Fibroblast of skin of scalp (primary cell): Measurements from ENCODE around the gene LRRTM2.
"Not testable (repeated sequence)": the region's sequence is repeated elsewhere in the genome, so short reads cannot be mapped to it uniquely, and the experiment has no call there.

Source experiments
- DNase-seq: peaks from one replicate; pipeline ENCODE4 v3.0.0-alpha.2; 2013

Gene LRRTM2

GRCh38 chr5:138834853-138835252, 40.3 kb downstream of the LRRTM2 start:
- DNase-seq, result not testable (repeated sequence)

- no peak for DNase-seq
Observed at GRCh38 chr5:138833726-138834480, 41.2 kb downstream of the LRRTM2 start.

DNA sequence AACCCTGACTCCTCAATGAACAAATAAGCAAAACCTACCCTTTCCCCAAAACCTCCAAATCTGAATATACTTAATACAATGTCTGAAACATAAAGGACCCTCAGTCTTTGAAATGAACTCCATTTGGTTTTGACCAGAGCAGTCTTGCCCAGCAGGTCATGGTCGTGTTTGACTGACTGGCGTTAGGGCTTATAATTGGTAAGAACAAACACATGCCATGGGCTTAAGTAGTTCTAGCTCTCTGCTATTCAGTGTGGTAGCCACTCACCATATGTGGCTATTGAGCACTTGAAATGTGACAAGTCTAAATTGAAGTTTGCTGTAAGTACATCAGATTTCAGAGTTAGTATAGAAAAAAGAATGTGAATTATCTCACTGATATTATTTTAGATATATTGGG, 42.1 kb downstream of the LRRTM2 start:
- DNase-seq, result no peak

DNA sequence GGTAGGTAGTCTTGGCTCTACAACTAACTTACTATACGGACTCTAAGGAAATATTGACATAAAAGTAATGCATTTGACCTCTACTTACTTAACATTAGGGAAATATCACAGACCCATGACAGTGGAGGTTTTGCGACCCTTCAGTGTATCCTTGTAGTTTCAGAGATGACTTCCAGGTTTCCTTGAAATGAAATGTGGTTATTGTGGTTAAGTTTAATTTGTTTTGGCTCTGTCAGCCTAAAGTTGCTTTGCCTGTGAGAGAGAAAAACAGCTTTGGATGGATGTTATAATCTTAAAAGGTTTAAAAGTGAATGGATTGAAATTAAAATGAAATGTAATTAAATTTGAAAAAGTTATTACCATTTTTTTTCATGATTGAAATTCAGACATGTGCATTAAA, 42.9 kb downstream of the LRRTM2 start:
- DNase-seq, result no peak

GRCh38 chr5:138831703-138832102, 43.4 kb downstream of the LRRTM2 start:
- DNase-seq, result peak; percentile 47

- DNase-seq, result no peak
Observed at GRCh38 chr5:138829341-138829740, 45.8 kb downstream of the LRRTM2 start.

DNA sequence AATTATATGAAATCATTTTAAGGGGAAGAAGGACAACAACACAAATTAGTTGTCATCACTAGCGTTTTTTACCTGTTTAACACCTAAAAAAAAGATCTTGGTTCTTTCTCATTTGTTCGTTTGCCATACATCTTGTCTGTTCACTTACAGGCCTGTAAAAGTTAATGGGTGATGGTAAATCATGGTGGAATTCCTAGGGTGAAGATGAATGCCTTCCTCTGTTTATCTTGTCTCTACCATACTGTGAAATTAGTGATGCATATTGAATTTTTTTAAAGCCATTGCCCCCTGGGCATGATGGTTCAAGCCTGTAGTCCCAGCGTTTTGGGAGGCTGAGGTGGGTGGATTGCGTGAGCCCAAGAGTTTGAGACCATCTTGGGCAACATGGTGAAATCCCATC, 46.6 kb downstream of the LRRTM2 start:
- DNase-seq, result no peak

DNA sequence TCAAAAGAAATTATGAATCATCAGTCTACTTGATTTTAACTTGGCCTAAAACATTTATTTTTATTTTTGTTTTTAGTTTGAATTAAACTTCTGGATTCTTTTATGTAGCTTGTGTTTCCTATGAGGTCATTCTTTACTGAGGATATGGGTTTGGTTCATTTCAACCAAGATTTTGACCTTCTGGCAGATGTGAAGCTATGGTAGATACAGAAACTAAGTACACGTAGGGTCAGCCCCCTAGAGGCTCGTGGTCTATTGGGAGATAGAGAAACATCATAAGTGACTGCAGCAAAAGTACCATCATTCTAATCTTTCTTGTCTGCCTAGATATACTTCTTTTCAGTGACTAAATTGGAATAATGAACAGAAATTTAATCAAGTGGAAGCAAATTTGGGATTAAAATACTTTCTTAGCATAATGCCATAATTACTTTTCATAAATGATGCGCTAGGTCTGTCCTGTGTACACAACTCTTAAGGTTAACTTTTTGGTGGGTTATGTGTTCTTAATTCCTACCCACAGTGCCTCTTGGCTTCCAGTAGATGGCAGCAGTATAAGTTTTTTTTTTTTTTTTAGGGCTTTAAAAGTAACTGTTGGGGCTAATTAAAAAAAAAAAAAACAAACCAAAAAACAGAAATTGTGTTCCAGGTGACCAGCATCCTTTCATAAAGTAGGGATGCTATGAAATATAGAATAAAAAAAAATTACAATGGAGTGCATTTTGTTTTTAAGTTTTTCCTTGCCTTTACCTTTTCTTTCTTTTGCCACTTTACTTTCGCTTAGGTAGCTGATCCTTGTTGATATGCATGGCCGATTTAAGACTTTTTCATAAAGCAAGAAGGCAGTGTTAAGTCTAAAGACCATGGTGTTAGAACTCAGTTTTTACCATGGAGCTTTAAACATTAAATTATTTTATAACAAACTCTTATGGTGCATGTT, 49.9 kb downstream of the LRRTM2 start:
- peak; percentile 25 for DNase-seq

DNA sequence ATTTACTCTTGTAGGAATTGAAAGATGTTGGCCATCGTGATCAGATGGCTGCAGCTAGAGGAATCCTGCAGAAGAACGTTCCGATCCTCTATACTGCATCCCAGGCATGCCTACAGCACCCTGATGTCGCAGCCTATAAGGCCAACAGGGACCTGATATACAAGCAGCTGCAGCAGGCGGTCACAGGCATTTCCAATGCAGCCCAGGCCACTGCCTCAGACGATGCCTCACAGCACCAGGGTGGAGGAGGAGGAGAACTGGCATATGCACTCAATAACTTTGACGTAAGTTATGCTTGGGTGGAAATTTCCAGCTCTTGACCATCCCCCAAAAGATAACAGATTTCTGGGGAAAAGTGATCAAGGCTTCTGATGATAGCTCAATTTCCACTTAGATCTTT, 50.6 kb downstream of the LRRTM2 start:
- DNase-seq, result no peak

- no peak for DNase-seq
Observed at GRCh38 chr5:138820695-138821094, 54.4 kb downstream of the LRRTM2 start.

DNA sequence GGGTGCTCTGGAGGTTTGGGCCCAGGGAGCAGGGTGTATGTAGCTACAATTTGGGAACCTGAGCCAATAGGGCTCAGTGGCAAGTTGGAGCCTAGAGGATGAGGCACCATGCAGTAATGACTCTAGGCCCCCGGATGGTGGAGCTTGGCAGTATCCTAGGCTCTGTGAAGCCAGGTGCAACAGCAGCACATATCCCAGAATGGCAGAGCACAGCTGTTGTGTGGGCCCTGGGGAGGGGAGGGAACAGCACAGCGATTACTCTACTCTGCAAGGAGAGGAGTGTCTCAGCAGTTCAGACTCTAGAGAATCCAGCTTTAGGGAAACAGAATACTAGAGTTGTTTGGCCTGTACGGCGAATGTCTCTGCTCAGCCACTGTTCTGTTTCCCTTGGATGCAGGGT, 56.1 kb downstream of the LRRTM2 start:
- DNase-seq, result no peak
